ENCODE data around the gene GABBR2. TPM values are rescaled to one million over a fixed set of nuclear protein-coding genes. Genes with fewer than 3 reads are reported as not detected.
"Not testable (repeated sequence)": the region's sequence is repeated elsewhere in the genome, so short reads cannot be mapped to it uniquely, and the experiment has no call there.

GABBR2 gene
- total RNA-seq, 4 donors from 2014 or later: 2.4 to 13.6 (median 10.0) TPM

GRCh38 chr9:98687911-98688310, 20.8 kb downstream of the GABBR2 start:
- Histone ChIP-seq H3K27ac (no peak overlapping the region), H3K9me3 (no peaks in the 10 kb centered on the region), H3K27me3 (no peaks in the 10 kb centered on the region), H3K4me3 (replicated peaks in 1 of 3) (no peak overlapping the region), H3K4me1 (peaks cover 0 to 4% of the 10 kb centered on the region in 2 donors), H3K36me3 (no peaks in the 10 kb centered on the region)
- intact Hi-C loops (cut with DNase I): no loop called here
- TF ChIP-seq CTCF (IDR thresholded peaks at IDR 0.05) (no peak), POLR2A (IDR thresholded peaks at IDR 0.05) (no peak)
- DNase-seq: no peak
- 67 to 100% methylated on average over 1 of the region's 1 CpG for WGBS, 2 donors

- WGBS, 2 donors: 65 to 69% methylated on average over 7 of the region's 7 CpGs
- peaks cover 0 to 4% of the 10 kb centered on the region in 2 donors for H3K4me1 ChIP-seq
- no peaks in the 10 kb centered on the region for H3K27me3 ChIP-seq
- no peak for DNase-seq
- no peak for TF ChIP-seq POLR2A (IDR thresholded peaks at IDR 0.05)
- TF ChIP-seq CTCF (IDR thresholded peaks at IDR 0.05): no peak
- H3K36me3 ChIP-seq: no peaks in the 10 kb centered on the region
- no peak overlapping the region for H3K4me3 ChIP-seq (replicated peaks in 1 of 3)
- H3K9me3 ChIP-seq: no peaks in the 10 kb centered on the region
- H3K27ac ChIP-seq: no peak overlapping the region
- intact Hi-C loops (cut with DNase I): no loop called here
Measured at GRCh38 chr9:98686961-98687855, 21.5 kb downstream of the GABBR2 start.

GRCh38 chr9:98684816-98685215, 23.9 kb downstream of the GABBR2 start:
- H3K27me3 ChIP-seq; H3K9me3 ChIP-seq; H3K36me3 ChIP-seq; DNase-seq; H3K27ac ChIP-seq; intact Hi-C loops (cut with DNase I); H3K4me1 ChIP-seq; H3K4me3 ChIP-seq (replicated peaks in 1 of 3): not testable (repeated sequence)
- WGBS, 2 donors: 91 to 92% methylated on average over 2 of the region's 2 CpGs

- Histone ChIP-seq H3K27me3 (no peaks in the 10 kb centered on the region), H3K4me1 (no peaks in the 10 kb centered on the region), H3K4me3 (replicated peaks in 1 of 3) (no peak overlapping the region), H3K27ac (no peak overlapping the region), H3K9me3 (no peaks in the 10 kb centered on the region), H3K36me3 (no peaks in the 10 kb centered on the region)
- DNase-seq: peak; percentile 23 to 42
- WGBS, 2 donors: 27 to 33% methylated on average over 9 of the region's 9 CpGs
- intact Hi-C loops (cut with DNase I): no loop called here
- TF ChIP-seq CTCF (IDR thresholded peaks at IDR 0.05) (peak in 3 of 6 experiments; percentile 29 to 57 (median 38)), POLR2A (IDR thresholded peaks at IDR 0.05) (no peak)
Measured at GRCh38 chr9:98678244-98678842, 30.4 kb downstream of the GABBR2 start.

- 74 to 78% methylated on average over 5 of the region's 5 CpGs for WGBS, 2 donors
- intact Hi-C loops (cut with DNase I): no loop called here
- H3K4me3 ChIP-seq (replicated peaks in 1 of 3): no peak overlapping the region
Measured at GRCh38 chr9:98673681-98674080, 35.1 kb downstream of the GABBR2 start.

More at GRCh38 chr9:98673681-98674080, 35.1 kb downstream of the GABBR2 start:
- Histone ChIP-seq H3K36me3 (no peaks in the 10 kb centered on the region), H3K27me3 (no peaks in the 10 kb centered on the region), H3K9me3 (no peaks in the 10 kb centered on the region), H3K27ac (no peak overlapping the region), H3K4me1 (no peaks in the 10 kb centered on the region)
- DNase-seq: no peak
- no peak for TF ChIP-seq CTCF (IDR thresholded peaks at IDR 0.05)
- TF ChIP-seq POLR2A (IDR thresholded peaks at IDR 0.05): no peak
